Astrocyte (in vitro differentiated cells and primary cell): ENCODE data around the gene FITM1. TPM values are rescaled to one million over a fixed set of nuclear protein-coding genes. Genes with fewer than 3 reads are reported as not detected.

Experiments used
- DNase-seq: peaks from one replicate; pipeline ENCODE4 v3.0.0-alpha.2; 2010; ENCODE audit warnings: low read depth
- FAIRE-seq: peaks from 2 replicates; lab custom pipeline; 2011; peaks lifted over from hg19 to GRCh38; lab: Jason Lieb, UNC
- H2AFZ ChIP-seq: 2 replicates; pipeline ENCODE4 v1.6.0; 2012; ENCODE audit warnings: low read depth, low read length, inconsistent platforms
- H3K27ac ChIP-seq: 2 replicates; pipeline ENCODE4 v1.5.1; 2011; ENCODE audit warnings: low read depth, low read length, inconsistent platforms
- H3K27me3 ChIP-seq: 2 replicates; pipeline ENCODE4 v1.6.0; 2011; ENCODE audit warnings: low read length, inconsistent platforms; ENCODE audit not compliant: insufficient read depth
- H3K36me3 ChIP-seq: 2 replicates; pipeline ENCODE4 v1.5.1; 2011; ENCODE audit warnings: low read length, inconsistent platforms; ENCODE audit not compliant: insufficient read depth
- H3K4me1 ChIP-seq: 2 replicates; pipeline ENCODE4 v1.5.1; 2011; ENCODE audit warnings: low read length, inconsistent platforms; ENCODE audit not compliant: insufficient read depth
- H3K4me2 ChIP-seq: 2 replicates; pipeline ENCODE4 v1.6.0; 2012; ENCODE audit warnings: low read length, inconsistent platforms
- H3K4me3 ChIP-seq: 2 replicates; pipeline ENCODE4 v1.5.1; 2011; ENCODE audit warnings: low read depth, mild to moderate bottlenecking, low read length, inconsistent platforms; ENCODE audit not compliant: insufficient read depth
- H3K79me2 ChIP-seq: 2 replicates; pipeline ENCODE4 v1.6.0; 2012; ENCODE audit warnings: mild to moderate bottlenecking, low read length, inconsistent platforms; ENCODE audit not compliant: insufficient read depth
- H3K9ac ChIP-seq: 2 replicates; pipeline ENCODE4 v1.6.0; 2012; ENCODE audit warnings: mild to moderate bottlenecking, low read length, inconsistent platforms
- H3K9me3 ChIP-seq: 2 replicates; pipeline ENCODE4 v1.5.1; 2012; ENCODE audit warnings: low read depth, mild to moderate bottlenecking, low read length, inconsistent platforms; ENCODE audit not compliant: insufficient read depth
- H4K20me1 ChIP-seq: 2 replicates; pipeline ENCODE4 v1.6.0; 2012; ENCODE audit warnings: low read length, inconsistent platforms; ENCODE audit not compliant: insufficient read depth
- H3K27ac Mint-ChIP-seq: one replicate; pipeline ENCODE4 v1.8.0; 2021; ENCODE audit warnings: mild to moderate bottlenecking, mixed read lengths; ENCODE audit not compliant: unreplicated experiment
- H3K27me3 Mint-ChIP-seq: one replicate; pipeline ENCODE4 v1.8.0; 2021; ENCODE audit warnings: low read depth, mixed read lengths; ENCODE audit not compliant: unreplicated experiment
- H3K36me3 Mint-ChIP-seq: one replicate; pipeline ENCODE4 v1.8.0; 2021; ENCODE audit warnings: low read depth, mixed read lengths; ENCODE audit not compliant: unreplicated experiment
- H3K4me1 Mint-ChIP-seq: one replicate; pipeline ENCODE4 v1.8.0; 2021; ENCODE audit warnings: low read depth, mixed read lengths; ENCODE audit not compliant: unreplicated experiment
- H3K4me3 Mint-ChIP-seq: one replicate; pipeline ENCODE4 v1.8.0; 2021; ENCODE audit warnings: mild to moderate bottlenecking, moderate library complexity, mixed read lengths; ENCODE audit not compliant: unreplicated experiment
- H3K9me3 Mint-ChIP-seq: one replicate; pipeline ENCODE4 v1.8.0; 2021; ENCODE audit warnings: mild to moderate bottlenecking, mixed read lengths; ENCODE audit not compliant: unreplicated experiment
- EZH2 ChIP-seq: IDR thresholded peaks from 2 replicates; pipeline ENCODE4 v1.6.1; 2012; ENCODE audit warnings: mild to moderate bottlenecking, low read length, inconsistent platforms; ENCODE audit not compliant: insufficient read depth
- total RNA-seq: library from RNA; stranded (reverse); gene quantifications from 2 replicates; pipeline ENCODE4 v1.2.1, GENCODE V29; 2021
- TF ChIP-seq, protein P1 (sequence below): IDR thresholded peaks from 2 replicates; pipeline ENCODE4 v1.5.1; 2011; ENCODE audit warnings: low read depth, mild to moderate bottlenecking, inconsistent platforms, low read length, moderate library complexity; ENCODE audit not compliant: insufficient read depth

Gene FITM1
- total RNA-seq, 1 donor from 2014 or later = 0.25 TPM

- H3K4me1 Mint-ChIP-seq = peaks cover 10% of the 10 kb centered on the region
- H3K27me3 Mint-ChIP-seq = peaks cover 8% of the 10 kb centered on the region
- Histone ChIP-seq H3K9ac (no peak overlapping the region), H3K36me3 (peaks cover 7% of the 10 kb centered on the region), H3K4me1 (peaks cover 9% of the 10 kb centered on the region), H4K20me1 (peaks cover 6% of the 10 kb centered on the region), H3K9me3 (no peaks in the 10 kb centered on the region), H3K4me2 (no peak overlapping the region), H3K79me2 (peaks cover 13% of the 10 kb centered on the region), H3K4me3 (no peak overlapping the region), H2AFZ (no peak overlapping the region), H3K27me3 (no peaks in the 10 kb centered on the region), H3K27ac (no peak overlapping the region)
- DNase-seq (no peak), FAIRE-seq (no peak)
- TF ChIP-seq EZH2 = no peak
- H3K36me3 Mint-ChIP-seq = peaks cover 16% of the 10 kb centered on the region
- H3K4me3 Mint-ChIP-seq = no peak overlapping the region
- H3K27ac Mint-ChIP-seq = no peak overlapping the region
- no peaks in the 10 kb centered on the region for H3K9me3 Mint-ChIP-seq
Measured at GRCh38 chr14:24133735-24134134, 3.3 kb downstream of the FITM1 start.

GRCh38 chr14:24135584-24135833 lies 5.0 kb downstream of the FITM1 start:
- peaks cover 21% of the 10 kb centered on the region for H3K36me3 Mint-ChIP-seq

DNA sequence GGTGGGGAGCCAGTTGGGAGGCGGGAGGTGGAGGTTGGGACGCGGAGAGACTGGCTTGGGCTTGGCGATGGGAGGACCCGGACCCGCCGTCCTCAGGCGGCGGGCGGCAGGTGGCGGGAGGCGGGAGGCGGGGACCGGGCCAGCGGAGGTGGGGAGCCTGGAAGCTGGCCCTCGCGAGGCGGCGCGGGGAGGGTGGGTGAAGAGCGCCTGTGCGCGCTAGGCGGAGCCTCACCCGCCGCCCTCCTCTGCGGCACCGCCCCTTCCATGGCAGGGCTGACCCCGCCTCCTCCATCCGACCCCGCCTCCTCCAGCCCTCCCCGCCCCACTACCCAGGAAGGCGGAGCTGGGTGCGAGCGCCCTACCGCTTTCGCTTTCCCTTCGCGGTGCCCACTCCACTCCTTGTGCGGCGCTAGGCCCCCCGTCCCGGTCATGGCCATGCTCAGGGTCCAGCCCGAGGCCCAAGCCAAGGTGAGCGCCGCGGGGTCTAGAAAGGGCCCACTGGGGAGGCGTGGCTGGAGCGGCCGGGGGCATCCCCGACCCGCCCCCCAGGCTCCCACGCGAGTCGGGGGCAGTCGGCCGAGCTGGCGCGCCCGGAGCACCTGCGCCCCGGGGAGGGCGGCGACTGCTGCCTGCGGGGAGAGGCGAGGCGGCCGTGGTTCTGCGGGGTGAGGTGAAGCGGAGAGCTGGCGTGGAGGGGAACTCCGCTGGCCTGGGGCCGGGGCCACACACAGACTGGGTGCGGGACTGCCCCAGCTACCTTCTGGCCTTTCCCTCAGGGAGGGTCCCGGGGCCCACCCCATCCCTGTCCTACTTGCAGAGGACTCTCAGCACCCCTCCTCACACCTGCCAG lies 5.6 kb downstream of the FITM1 start, which contains the start of gene PSME1:
Gene PSME1 (plus strand): TSS at position 361 of the 850 bp plus-strand sequence. CDS start 69 bp downstream, at position 430.
- peaks cover 16% of the 10 kb centered on the region for H4K20me1 ChIP-seq
- H3K27me3 Mint-ChIP-seq = peaks cover 3% of the 10 kb centered on the region
- FAIRE-seq = no peak
- H3K9me3 ChIP-seq = no peaks in the 10 kb centered on the region
- peaks cover 19% of the 10 kb centered on the region for H3K4me1 Mint-ChIP-seq
- no peak within 1 kb of the TSS for H3K27ac Mint-ChIP-seq
- TF ChIP-seq, protein P1, sequence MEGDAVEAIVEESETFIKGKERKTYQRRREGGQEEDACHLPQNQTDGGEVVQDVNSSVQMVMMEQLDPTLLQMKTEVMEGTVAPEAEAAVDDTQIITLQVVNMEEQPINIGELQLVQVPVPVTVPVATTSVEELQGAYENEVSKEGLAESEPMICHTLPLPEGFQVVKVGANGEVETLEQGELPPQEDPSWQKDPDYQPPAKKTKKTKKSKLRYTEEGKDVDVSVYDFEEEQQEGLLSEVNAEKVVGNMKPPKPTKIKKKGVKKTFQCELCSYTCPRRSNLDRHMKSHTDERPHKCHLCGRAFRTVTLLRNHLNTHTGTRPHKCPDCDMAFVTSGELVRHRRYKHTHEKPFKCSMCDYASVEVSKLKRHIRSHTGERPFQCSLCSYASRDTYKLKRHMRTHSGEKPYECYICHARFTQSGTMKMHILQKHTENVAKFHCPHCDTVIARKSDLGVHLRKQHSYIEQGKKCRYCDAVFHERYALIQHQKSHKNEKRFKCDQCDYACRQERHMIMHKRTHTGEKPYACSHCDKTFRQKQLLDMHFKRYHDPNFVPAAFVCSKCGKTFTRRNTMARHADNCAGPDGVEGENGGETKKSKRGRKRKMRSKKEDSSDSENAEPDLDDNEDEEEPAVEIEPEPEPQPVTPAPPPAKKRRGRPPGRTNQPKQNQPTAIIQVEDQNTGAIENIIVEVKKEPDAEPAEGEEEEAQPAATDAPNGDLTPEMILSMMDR = no peak
- no peak for TF ChIP-seq EZH2
- no peaks in the 10 kb centered on the region for H3K27me3 ChIP-seq
- H3K9ac ChIP-seq = peak within 1 kb of the TSS; percentile 89
- peak within 1 kb of the TSS; percentile 86 for H3K4me3 Mint-ChIP-seq
- H3K27ac ChIP-seq = peak within 1 kb of the TSS; percentile 66
- peaks cover 9% of the 10 kb centered on the region for H3K4me1 ChIP-seq
- H2AFZ ChIP-seq = peak within 1 kb of the TSS; percentile 92
- H3K9me3 Mint-ChIP-seq = no peaks in the 10 kb centered on the region
- H3K4me2 ChIP-seq = peak within 1 kb of the TSS; percentile 89
- peaks cover 34% of the 10 kb centered on the region for H3K79me2 ChIP-seq
- H3K36me3 Mint-ChIP-seq = peaks cover 21% of the 10 kb centered on the region
- peak; percentile 67 for DNase-seq
- H3K36me3 ChIP-seq = peaks cover 8% of the 10 kb centered on the region
- peak within 1 kb of the TSS; percentile 74 for H3K4me3 ChIP-seq

More at GRCh38 chr14:24135584-24135833, 5.0 kb downstream of the FITM1 start:
- Mint-ChIP-seq H3K9me3 (no peaks in the 10 kb centered on the region), H3K4me3 (peak overlapping the region; percentile 83), H3K27me3 (peaks cover 7% of the 10 kb centered on the region), H3K4me1 (peaks cover 19% of the 10 kb centered on the region), H3K27ac (no peak overlapping the region)
- H4K20me1 ChIP-seq = peaks cover 16% of the 10 kb centered on the region
- peak overlapping the region; percentile 74 for H3K4me3 ChIP-seq
- H3K9me3 ChIP-seq = no peaks in the 10 kb centered on the region
- peak overlapping the region; percentile 91 for H2AFZ ChIP-seq
- H3K4me2 ChIP-seq = peak overlapping the region; percentile 89
- H3K79me2 ChIP-seq = peaks cover 28% of the 10 kb centered on the region
- no peaks in the 10 kb centered on the region for H3K27me3 ChIP-seq
- no peak for DNase-seq
- H3K4me1 ChIP-seq = peaks cover 9% of the 10 kb centered on the region
- TF ChIP-seq, protein P1 = no peak
- no peak for TF ChIP-seq EZH2
- no peak for FAIRE-seq
- H3K36me3 ChIP-seq = peaks cover 8% of the 10 kb centered on the region
- H3K27ac ChIP-seq = no peak overlapping the region
- H3K9ac ChIP-seq = peak overlapping the region; percentile 62
